ENCODE data around the gene ZBTB44.
"Not testable (repeated sequence)": the region's sequence is repeated elsewhere in the genome, so short reads cannot be mapped to it uniquely, and the experiment has no call there.

Gene ZBTB44

GRCh38 chr11:130194241-130195023 lies 120.3 kb downstream of the ZBTB44 start:
- DNase-seq: no peak

- not testable (repeated sequence) for DNase-seq
Measured at GRCh38 chr11:130193551-130193950, 121.2 kb downstream of the ZBTB44 start.

GRCh38 chr11:130192845-130193267 lies 121.9 kb downstream of the ZBTB44 start:
- DNase-seq: no peak

GRCh38 chr11:130191896-130192295 lies 122.8 kb downstream of the ZBTB44 start:
- DNase-seq: no peak

GRCh38 chr11:130190371-130190881 lies 124.3 kb downstream of the ZBTB44 start:
- no peak for DNase-seq

GRCh38 chr11:130189492-130190210 lies 125.1 kb downstream of the ZBTB44 start:
- no peak for DNase-seq

- no peak for DNase-seq
Measured at GRCh38 chr11:130188585-130189347, 126.0 kb downstream of the ZBTB44 start.

GRCh38 chr11:130188047-130188446 lies 126.7 kb downstream of the ZBTB44 start:
- DNase-seq: no peak

- DNase-seq: no peak
Measured at GRCh38 chr11:130187096-130187495, 127.6 kb downstream of the ZBTB44 start.

GRCh38 chr11:130183878-130184610 lies 130.7 kb downstream of the ZBTB44 start:
- DNase-seq: no peak

GRCh38 chr11:130181295-130182272 lies 133.1 kb downstream of the ZBTB44 start:
- DNase-seq: no peak

- no peak for DNase-seq
Measured at GRCh38 chr11:130180896-130181294, 133.8 kb downstream of the ZBTB44 start.

- no peak for DNase-seq
Measured at GRCh38 chr11:130180491-130180890, 134.2 kb downstream of the ZBTB44 start.

- DNase-seq: no peak
Measured at GRCh38 chr11:130179396-130180306, 135.1 kb downstream of the ZBTB44 start.

- no peak for DNase-seq
Measured at GRCh38 chr11:130178441-130179339, 136.0 kb downstream of the ZBTB44 start.

GRCh38 chr11:130177782-130178181 lies 136.9 kb downstream of the ZBTB44 start:
- no peak for DNase-seq

Measured in activated effector memory CD4-positive, alpha-beta T cell treated with anti-CD3 and anti-CD28 coated beads, Interleukin-2, amount 50 U/mL, for 16 hours (primary cell).